Activated CD4-positive, alpha-beta memory T cell treated with anti-CD3 and anti-CD28 coated beads, Interleukin-2, amount 10 ng/mL, durations not matched to agents 7 days and 5 days (primary cell): ENCODE data around the gene THSD7A. TPM values are rescaled to one million over a fixed set of nuclear protein-coding genes. Genes with fewer than 3 reads are reported as not detected.

ENCODE experiments used
- CTCF ChIA-PET: fragments of 350-600 bp; sonication (Branson Sonifier 250); formaldehyde crosslinking; loops from one replicate; lab custom pipeline; 2021; ENCODE audit warnings: antibody characterized with exemption, inconsistent platforms; lab: Charles Lee
- POLR2A ChIA-PET: fragments of 350-600 bp; sonication (Branson Sonifier 250); formaldehyde crosslinking; loops from one replicate; lab custom pipeline; 2021; ENCODE audit warnings: antibody characterized with exemption; lab: Charles Lee
- DNase-seq: peaks from one replicate; pipeline ENCODE4 v3.0.0-alpha.2; 2020
- H3K27ac Mint-ChIP-seq: one replicate; pipeline ENCODE4 v1.8.0; 2021; ENCODE audit warnings: mild to moderate bottlenecking, mixed read lengths
- H3K27me3 Mint-ChIP-seq: one replicate; pipeline ENCODE4 v1.8.0; 2021; ENCODE audit warnings: mixed read lengths
- H3K36me3 Mint-ChIP-seq: one replicate; pipeline ENCODE4 v1.8.0; 2021; ENCODE audit warnings: low read depth, mixed read lengths
- H3K4me1 Mint-ChIP-seq: one replicate; pipeline ENCODE4 v1.8.0; 2021; ENCODE audit warnings: mixed read lengths
- H3K4me3 Mint-ChIP-seq: one replicate; pipeline ENCODE4 v1.8.0; 2021; ENCODE audit warnings: mild to moderate bottlenecking, mixed read lengths
- H3K9me3 Mint-ChIP-seq: one replicate; pipeline ENCODE4 v1.8.0; 2021; ENCODE audit warnings: mixed read lengths
- total RNA-seq, 2 experiments: library from RNA; stranded (reverse); gene quantifications; one replicate each; pipeline ENCODE4 v1.2.3, GENCODE V29; 2021

The THSD7A gene
- total RNA-seq, 2 experiments from 2014 or later, result not detected

- no peaks in the 10 kb centered on the region for H3K36me3 Mint-ChIP-seq
- no peak overlapping the region for H3K4me3 Mint-ChIP-seq
- no peaks in the 10 kb centered on the region for H3K4me1 Mint-ChIP-seq
- no peak overlapping the region for H3K27ac Mint-ChIP-seq
- peaks cover 15% of the 10 kb centered on the region for H3K27me3 Mint-ChIP-seq
- DNase-seq, result no peak
- CTCF ChIA-PET, result no interaction called here
- POLR2A ChIA-PET, result no interaction called here
- H3K9me3 Mint-ChIP-seq, result no peaks in the 10 kb centered on the region
These were observed 485.7 kb downstream of the THSD7A start for GRCh38 chr7:11346302-11346701.

GRCh38 chr7:11345621-11346020, 486.4 kb downstream of the THSD7A start:
- Mint-ChIP-seq H3K4me1 (no peaks in the 10 kb centered on the region), H3K27me3 (peaks cover 17% of the 10 kb centered on the region), H3K9me3 (no peaks in the 10 kb centered on the region), H3K27ac (no peak overlapping the region), H3K4me3 (no peak overlapping the region), H3K36me3 (no peaks in the 10 kb centered on the region)
- CTCF ChIA-PET, result no interaction called here
- DNase-seq, result no peak
- POLR2A ChIA-PET, result no interaction called here

GRCh38 chr7:11343818-11344413, 488.1 kb downstream of the THSD7A start:
- CTCF ChIA-PET, result interaction anchor here (0.7 to 1.4 kb wide), 2 partner anchors 9 to 13 kb away, joined by 3 to 4 read pairs; no protein-coding TSS in a partner anchor
- Mint-ChIP-seq H3K4me1 (no peaks in the 10 kb centered on the region), H3K27me3 (peaks cover 12% of the 10 kb centered on the region)

GRCh38 chr7:11343136-11343535, 488.9 kb downstream of the THSD7A start:
- H3K9me3 Mint-ChIP-seq, result no peaks in the 10 kb centered on the region

More at GRCh38 chr7:11343818-11344413, 488.1 kb downstream of the THSD7A start:
- Mint-ChIP-seq H3K27ac (no peak overlapping the region), H3K4me3 (no peak overlapping the region), H3K36me3 (no peaks in the 10 kb centered on the region), H3K9me3 (no peaks in the 10 kb centered on the region)
- DNase-seq, result no peak
- POLR2A ChIA-PET, result no interaction called here

GRCh38 chr7:11341285-11341944, 490.6 kb downstream of the THSD7A start:
- no peaks in the 10 kb centered on the region for H3K36me3 Mint-ChIP-seq
- DNase-seq, result no peak

More at GRCh38 chr7:11343136-11343535, 488.9 kb downstream of the THSD7A start:
- H3K27ac Mint-ChIP-seq, result no peak overlapping the region
- DNase-seq, result no peak
- POLR2A ChIA-PET, result no interaction called here
- no peaks in the 10 kb centered on the region for H3K36me3 Mint-ChIP-seq
- H3K4me3 Mint-ChIP-seq, result no peak overlapping the region
- no peaks in the 10 kb centered on the region for H3K4me1 Mint-ChIP-seq
- H3K27me3 Mint-ChIP-seq, result peaks cover 14% of the 10 kb centered on the region
- CTCF ChIA-PET, result no interaction called here

GRCh38 chr7:11336432-11336831, 495.6 kb downstream of the THSD7A start:
- Mint-ChIP-seq H3K4me3 (no peak overlapping the region), H3K27me3 (peaks cover 9% of the 10 kb centered on the region), H3K36me3 (no peaks in the 10 kb centered on the region), H3K9me3 (no peaks in the 10 kb centered on the region), H3K27ac (no peak overlapping the region), H3K4me1 (peaks cover 4% of the 10 kb centered on the region)
- DNase-seq, result no peak
- CTCF ChIA-PET, result no interaction called here
- POLR2A ChIA-PET, result no interaction called here

More at GRCh38 chr7:11341285-11341944, 490.6 kb downstream of the THSD7A start:
- POLR2A ChIA-PET, result no interaction called here
- Mint-ChIP-seq H3K9me3 (no peaks in the 10 kb centered on the region), H3K27me3 (peaks cover 13% of the 10 kb centered on the region), H3K4me3 (no peak overlapping the region), H3K4me1 (no peaks in the 10 kb centered on the region), H3K27ac (no peak overlapping the region)
- CTCF ChIA-PET, result no interaction called here

- CTCF ChIA-PET, result no interaction called here
- Mint-ChIP-seq H3K36me3 (no peaks in the 10 kb centered on the region), H3K27me3 (peaks cover 7% of the 10 kb centered on the region), H3K27ac (no peak overlapping the region), H3K4me3 (no peak overlapping the region), H3K9me3 (no peaks in the 10 kb centered on the region), H3K4me1 (peaks cover 4% of the 10 kb centered on the region)
- no peak for DNase-seq
- POLR2A ChIA-PET, result no interaction called here
These were observed 496.1 kb downstream of the THSD7A start for GRCh38 chr7:11335947-11336346.

- no peak overlapping the region for H3K4me3 Mint-ChIP-seq
- H3K4me1 Mint-ChIP-seq, result peaks cover 4% of the 10 kb centered on the region
- H3K27me3 Mint-ChIP-seq, result peaks cover 3% of the 10 kb centered on the region
- H3K36me3 Mint-ChIP-seq, result no peaks in the 10 kb centered on the region
- H3K27ac Mint-ChIP-seq, result no peak overlapping the region
- H3K9me3 Mint-ChIP-seq, result no peaks in the 10 kb centered on the region
- CTCF ChIA-PET, result no interaction called here
- POLR2A ChIA-PET, result no interaction called here
- DNase-seq, result no peak
These were observed 499.2 kb downstream of the THSD7A start for GRCh38 chr7:11332865-11333228.

- H3K4me3 Mint-ChIP-seq, result no peak overlapping the region
- CTCF ChIA-PET, result no interaction called here
These were observed 499.7 kb downstream of the THSD7A start for GRCh38 chr7:11332186-11332864.

GRCh38 chr7:11331128-11332102, 500.6 kb downstream of the THSD7A start:
- H3K4me3 Mint-ChIP-seq, result no peak overlapping the region
- ChIA-PET POLR2A (no interaction called here), CTCF (no interaction called here)
- no peaks in the 10 kb centered on the region for H3K9me3 Mint-ChIP-seq
- peaks cover 4% of the 10 kb centered on the region for H3K4me1 Mint-ChIP-seq
- H3K36me3 Mint-ChIP-seq, result no peaks in the 10 kb centered on the region
- H3K27ac Mint-ChIP-seq, result no peak overlapping the region
- peaks cover 3% of the 10 kb centered on the region for H3K27me3 Mint-ChIP-seq
- no peak for DNase-seq

More at GRCh38 chr7:11332186-11332864, 499.7 kb downstream of the THSD7A start:
- H3K4me1 Mint-ChIP-seq, result peaks cover 4% of the 10 kb centered on the region
- no peaks in the 10 kb centered on the region for H3K36me3 Mint-ChIP-seq
- no peaks in the 10 kb centered on the region for H3K9me3 Mint-ChIP-seq
- H3K27me3 Mint-ChIP-seq, result peaks cover 3% of the 10 kb centered on the region
- DNase-seq, result peak; percentile 23
- POLR2A ChIA-PET, result no interaction called here
- no peak overlapping the region for H3K27ac Mint-ChIP-seq

GRCh38 chr7:11330717-11331116, 501.3 kb downstream of the THSD7A start:
- DNase-seq, result no peak
- Mint-ChIP-seq H3K9me3 (no peaks in the 10 kb centered on the region), H3K4me3 (no peak overlapping the region), H3K27me3 (peaks cover 3% of the 10 kb centered on the region), H3K4me1 (peaks cover 4% of the 10 kb centered on the region), H3K36me3 (no peaks in the 10 kb centered on the region), H3K27ac (no peak overlapping the region)
- ChIA-PET CTCF (no interaction called here), POLR2A (no interaction called here)

- CTCF ChIA-PET, result no interaction called here
- Mint-ChIP-seq H3K27ac (no peak overlapping the region), H3K4me3 (no peak overlapping the region), H3K27me3 (peaks cover 2% of the 10 kb centered on the region), H3K4me1 (peaks cover 4% of the 10 kb centered on the region), H3K9me3 (no peaks in the 10 kb centered on the region), H3K36me3 (no peaks in the 10 kb centered on the region)
- no peak for DNase-seq
- POLR2A ChIA-PET, result no interaction called here
These were observed 501.8 kb downstream of the THSD7A start for GRCh38 chr7:11330208-11330607.

GRCh38 chr7:11329626-11330025, 502.4 kb downstream of the THSD7A start:
- DNase-seq, result no peak
- Mint-ChIP-seq H3K27ac (no peak overlapping the region), H3K4me3 (no peak overlapping the region), H3K36me3 (no peaks in the 10 kb centered on the region), H3K27me3 (no peaks in the 10 kb centered on the region), H3K4me1 (peaks cover 4% of the 10 kb centered on the region), H3K9me3 (no peaks in the 10 kb centered on the region)
- ChIA-PET CTCF (no interaction called here), POLR2A (no interaction called here)
